Renal cortex interstitium (tissue), 11 donors: ENCODE results near the gene ABCC4. TPM values are rescaled to one million over a fixed set of nuclear protein-coding genes. Genes with fewer than 3 reads are reported as not detected.

Source experiments
- DNase-seq, 11 donors: peaks; one replicate each; pipeline ENCODE4 v3.0.0-alpha.2; 2013; ENCODE audit warnings: low read depth in 9 of 11, low spot score in 4 of 11; ENCODE audit errors: extremely low read depth in 1 of 11
- polyA plus RNA-seq, 3 donors: library from polyadenylated mRNA; unstranded; fragments of 120-200 nt; gene quantifications; one replicate each; pipeline ENCODE4 v1.2.1, GENCODE V29; 2013; ENCODE audit not compliant: insufficient read length in 3 of 3

Gene ABCC4
- polyA plus RNA-seq, 3 donors = 17.5 to 25.1 (median 22.7) TPM

DNA sequence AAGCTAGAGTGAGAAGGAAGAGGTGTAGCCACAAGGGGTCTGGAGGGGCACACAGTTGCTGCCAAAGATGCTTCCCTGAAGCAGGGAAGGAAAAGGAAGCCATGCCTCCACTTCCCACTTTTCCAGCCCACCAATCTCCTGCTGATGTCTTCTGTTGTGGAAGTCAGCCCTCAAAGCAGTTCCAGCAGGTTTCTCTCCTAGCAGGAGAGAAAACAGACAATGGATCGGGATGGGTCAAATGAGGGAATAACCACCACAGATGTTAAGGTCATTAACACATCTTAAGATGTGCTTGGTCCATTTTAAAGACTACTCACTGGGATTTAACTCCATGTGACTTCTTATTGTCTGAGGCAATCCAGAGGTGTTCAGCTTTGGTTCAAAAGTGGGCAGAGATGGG lies 304.8 kb downstream of the ABCC4 start:
- DNase-seq = no peak

DNA sequence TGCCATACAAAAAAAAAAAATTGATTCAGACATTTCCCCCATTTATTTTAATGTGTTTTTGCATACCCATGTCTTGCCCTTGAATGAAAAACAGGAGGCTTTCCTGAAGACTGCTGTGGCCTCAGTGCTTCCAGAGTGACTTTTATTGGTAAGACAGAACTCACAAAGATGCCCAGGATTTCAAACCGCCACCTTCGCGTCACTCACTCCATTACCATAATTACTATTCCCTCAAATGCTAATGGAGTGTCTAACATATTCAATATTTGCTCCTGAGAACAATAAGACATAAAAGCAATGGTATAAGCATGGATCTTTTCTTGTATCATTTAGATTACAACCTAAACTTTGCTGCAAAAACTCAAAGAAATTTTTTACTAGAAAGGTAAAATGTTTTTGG lies 306.7 kb downstream of the ABCC4 start:
- DNase-seq = no peak

DNA sequence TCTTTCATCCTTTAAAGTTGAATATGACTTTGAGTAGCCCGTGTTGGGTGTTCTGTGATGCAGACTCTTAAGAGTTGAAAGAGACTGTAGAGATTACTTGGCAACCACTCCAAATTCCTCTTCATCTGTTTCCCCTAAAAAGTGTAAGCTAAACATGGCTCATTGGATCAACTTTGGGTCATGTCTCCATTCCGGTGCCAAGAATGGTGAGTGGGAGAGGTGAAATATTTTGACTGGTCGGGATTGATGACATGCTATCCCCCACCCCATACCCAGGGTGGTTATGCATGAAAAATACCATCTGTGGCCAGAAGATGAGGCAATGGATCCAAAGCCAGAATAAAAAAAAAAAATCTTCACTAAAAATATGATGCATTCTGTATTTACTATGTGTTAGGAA lies 307.6 kb downstream of the ABCC4 start:
- DNase-seq = no peak

DNA sequence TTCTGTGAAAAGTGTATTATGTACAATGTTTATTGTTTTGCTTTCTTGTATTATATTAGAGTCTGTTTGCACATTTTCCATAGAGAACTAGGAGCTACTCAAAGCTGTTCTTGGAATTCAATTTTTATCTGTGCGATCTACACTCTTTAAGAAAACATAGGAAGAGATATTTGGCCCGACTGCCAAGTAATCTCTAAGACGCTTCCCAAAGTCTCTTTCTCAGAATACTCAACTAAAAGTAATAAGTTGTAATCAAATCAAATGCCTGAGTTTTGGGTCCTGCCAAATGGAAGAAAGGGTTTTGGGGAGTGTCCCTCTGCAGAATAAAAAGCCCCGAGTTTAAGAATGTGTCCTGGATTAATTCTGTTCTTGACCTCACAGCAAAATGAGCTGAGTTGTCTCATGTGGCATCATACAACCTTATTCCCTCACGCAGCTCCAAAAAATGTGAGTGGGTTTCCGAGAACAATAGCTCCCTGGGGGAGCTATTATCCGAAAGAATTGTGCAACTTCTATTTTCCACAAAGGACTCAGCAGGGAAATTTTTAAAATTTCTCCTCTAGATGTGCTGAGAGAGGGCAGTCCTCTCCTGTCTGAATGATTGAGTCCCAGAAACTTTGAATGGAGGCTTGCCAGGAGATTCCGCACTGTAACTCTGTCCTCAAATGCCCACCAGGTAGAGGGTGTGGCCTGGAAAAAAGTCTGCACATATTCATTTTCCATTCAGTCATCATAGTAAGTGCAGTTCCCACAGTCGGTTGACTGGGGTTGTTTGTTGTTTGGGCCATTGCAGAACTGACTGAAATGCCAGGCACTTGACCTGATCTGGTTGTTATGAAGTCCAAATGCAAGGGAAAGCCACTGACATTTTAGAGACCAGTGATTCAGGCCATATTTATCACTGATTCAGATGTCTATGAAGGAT lies 309.0 kb downstream of the ABCC4 start:
- DNase-seq = no peak

DNA sequence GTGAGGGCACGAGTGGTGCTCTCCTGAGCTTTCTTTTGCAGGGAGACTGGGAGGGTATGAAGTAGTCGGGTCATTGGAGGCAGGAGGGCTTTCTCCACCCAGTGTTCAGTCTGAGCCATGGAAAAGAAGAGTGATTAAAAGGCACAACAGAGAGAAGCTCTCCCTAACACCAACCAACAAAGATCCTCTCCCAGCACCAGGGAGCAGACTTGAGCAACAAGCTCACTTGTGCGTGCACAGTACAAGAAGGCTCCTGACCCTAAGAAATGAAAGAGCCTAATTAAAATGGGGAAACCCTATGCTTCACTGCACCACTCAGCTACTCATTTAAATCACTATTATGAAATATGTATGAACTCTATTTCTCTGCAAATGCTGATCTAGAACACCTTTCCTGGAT lies 312.6 kb downstream of the ABCC4 start:
- DNase-seq = no peak

DNA sequence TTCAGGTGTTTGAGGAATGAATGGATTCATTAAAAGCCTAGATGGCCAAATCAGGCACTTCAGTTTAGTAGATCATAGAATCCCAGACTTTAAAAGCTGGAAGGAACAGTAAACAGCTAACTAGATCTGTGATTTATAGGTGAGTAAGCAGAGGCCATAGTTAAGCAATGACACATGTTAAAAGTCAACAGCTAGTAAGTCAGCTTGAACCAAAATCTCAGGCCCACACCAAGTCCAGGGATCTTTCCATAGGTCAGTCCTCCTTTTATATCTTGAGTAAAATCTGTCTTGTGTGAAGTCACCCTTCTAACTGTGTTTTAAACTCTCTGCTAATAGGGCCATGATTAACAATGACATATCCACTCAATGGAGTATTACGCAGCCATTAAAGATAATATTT lies 313.4 kb downstream of the ABCC4 start:
- no peak for DNase-seq

DNA sequence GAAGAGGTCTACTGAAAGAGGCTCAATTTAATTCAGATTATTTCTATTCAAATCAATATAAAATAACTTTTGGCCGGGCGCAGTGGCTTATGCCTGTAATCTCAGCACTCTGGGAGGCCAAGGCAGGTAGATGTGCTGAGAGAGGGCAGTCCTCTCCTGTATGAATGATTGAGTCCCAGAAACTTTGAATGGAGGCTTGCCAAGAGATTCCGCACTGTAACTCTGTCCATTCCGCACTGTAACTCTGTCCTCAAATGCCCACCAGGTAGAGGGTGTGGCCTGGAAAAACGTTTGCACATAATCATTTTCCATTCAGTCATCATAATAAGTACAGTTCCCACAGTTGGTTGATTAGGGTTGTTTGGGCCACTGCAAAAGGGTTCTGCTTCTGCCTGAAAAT lies 314.2 kb downstream of the ABCC4 start:
- no peak for DNase-seq

DNA sequence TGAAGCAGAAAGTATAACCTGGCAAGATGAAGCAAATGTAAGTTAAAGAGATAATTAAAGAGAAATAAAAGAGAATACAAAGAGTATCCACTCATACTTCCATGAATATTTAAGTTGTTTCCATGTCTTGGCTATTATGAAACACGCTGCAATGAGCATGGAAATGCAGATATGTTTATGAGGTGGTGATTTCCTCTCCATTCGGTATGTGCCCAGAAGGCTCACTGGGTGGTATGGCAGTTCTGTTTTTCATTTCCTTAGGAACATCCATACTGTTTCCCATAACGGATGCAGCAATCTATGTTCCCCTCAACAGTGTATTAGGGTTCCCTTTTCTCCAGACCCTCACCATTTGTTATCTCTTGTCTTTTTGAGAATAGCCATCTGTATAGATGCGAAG lies 316.3 kb downstream of the ABCC4 start:
- DNase-seq = no peak

DNA sequence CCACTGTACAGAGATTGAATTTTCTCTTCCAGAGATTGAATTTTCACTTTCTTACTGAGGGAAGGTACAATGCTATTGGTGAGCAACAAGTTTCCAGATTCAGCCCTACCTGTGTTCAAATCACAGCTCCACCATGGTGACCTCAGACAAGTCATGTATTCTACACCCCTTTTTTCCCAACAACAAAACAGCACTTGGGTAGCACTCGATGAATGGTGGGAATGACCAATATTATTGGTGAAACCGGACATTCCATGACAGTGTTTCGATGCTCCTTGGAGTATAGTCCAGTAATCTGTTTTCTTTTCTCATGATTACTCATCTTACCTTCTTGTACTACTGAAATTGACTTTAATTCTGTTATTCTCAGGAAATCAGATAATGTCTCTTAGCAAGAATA lies 322.7 kb downstream of the ABCC4 start:
- DNase-seq = no peak

DNA sequence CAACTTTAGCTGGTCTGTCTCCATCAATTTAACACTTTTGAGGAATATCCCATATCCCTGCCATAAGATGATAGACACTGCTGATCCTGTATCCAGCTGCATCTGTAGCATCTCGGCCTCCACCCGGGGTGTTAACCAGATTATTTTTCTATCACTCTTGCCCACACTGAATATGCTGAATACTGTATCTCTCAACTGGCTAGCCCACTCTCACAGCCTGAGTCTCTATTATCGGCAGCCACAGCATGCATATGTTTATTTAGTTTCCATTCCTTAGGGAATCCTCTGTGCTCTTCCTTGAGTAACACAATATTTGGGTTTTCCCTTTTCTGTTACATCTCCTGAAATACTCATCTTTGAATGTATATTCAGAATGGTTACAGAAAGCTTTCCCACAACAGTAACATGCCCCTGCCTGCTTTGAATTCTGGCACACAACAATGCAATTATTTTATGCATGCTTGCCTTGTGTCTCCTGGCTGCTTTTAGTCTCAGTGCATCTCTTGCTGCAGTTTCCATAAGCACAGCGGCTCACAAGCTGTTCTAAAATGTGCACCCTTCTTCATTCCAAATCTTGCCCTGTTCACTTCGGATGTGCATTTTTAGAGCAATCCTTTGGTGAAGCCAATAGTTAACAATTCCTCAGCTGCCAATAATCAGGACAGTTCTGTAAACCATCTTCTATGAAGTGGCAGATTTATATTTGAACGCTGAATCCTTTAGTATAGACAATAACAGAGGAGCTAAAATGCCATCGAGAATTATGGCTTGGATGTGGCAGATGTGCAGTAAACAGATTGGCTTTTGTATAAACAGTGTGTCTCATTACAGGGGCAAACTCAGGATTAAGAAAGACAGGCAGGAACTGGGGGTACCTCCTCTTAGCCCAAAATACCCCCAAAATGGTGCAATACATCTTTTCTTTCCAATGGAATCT lies 327.0 kb downstream of the ABCC4 start:
- no peak for DNase-seq

DNA sequence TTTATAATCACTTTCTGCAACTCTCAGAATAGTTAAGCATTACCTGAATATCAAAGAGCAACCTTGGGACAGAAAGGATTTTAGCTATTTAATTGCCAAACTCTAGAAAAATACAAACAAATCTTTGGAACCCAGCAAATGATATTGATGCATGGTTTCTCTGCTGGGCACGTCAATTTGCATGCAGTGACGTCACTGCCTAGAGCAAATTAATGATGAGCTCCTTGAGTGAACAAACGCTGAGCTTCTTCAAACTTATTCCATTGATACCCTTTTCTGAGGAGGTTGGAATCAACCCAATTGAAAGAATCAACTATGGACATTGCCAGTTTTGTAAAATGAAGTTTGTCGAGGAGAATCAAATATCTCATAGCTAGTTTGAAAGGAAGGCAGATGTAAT lies 329.0 kb downstream of the ABCC4 start:
- no peak for DNase-seq
